ES-I3 (cell line): ENCODE measurements around the gene CORO2B.

ENCODE experiments used
- H3K36me3 ChIP-seq: 2 replicates; pipeline ENCODE4 v1.6.1; 2013; ENCODE audit warnings: mild to moderate bottlenecking, low read length, control low read depth, moderate library complexity; ENCODE audit not compliant: insufficient read depth
- H3K4me1 ChIP-seq: 2 replicates; pipeline ENCODE4 v1.6.1; 2013; ENCODE audit warnings: mild to moderate bottlenecking, control low read depth, low read length; ENCODE audit not compliant: insufficient read depth
- H3K9ac ChIP-seq: 2 replicates; pipeline ENCODE4 v1.6.1; 2013; ENCODE audit warnings: low read depth, mild to moderate bottlenecking, low read length, moderate library complexity
- H3K9me3 ChIP-seq: 2 replicates; pipeline ENCODE4 v1.6.1; 2013; ENCODE audit warnings: mild to moderate bottlenecking, low read length, moderate library complexity; ENCODE audit not compliant: control insufficient read depth, insufficient read depth

Gene CORO2B

DNA sequence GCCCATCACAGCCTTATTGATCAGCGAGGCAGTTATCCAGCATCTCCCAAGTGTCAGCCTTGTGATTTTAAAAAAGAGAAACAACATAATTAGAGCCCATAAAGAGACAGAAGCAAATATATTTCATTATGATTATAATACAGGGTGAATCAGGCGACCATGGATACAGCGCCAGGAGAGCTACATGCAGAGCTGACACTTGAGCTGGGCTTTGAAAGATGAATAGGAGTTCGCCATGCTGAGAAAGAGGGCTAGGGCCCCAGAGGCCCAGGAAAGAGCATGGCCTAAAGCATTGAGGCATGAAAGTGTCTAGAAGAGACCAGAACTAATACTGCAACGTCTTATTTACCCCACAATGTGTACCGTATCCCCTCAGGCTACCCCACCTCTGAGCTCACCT, 4.2 kb upstream of the CORO2B start:
- Histone ChIP-seq H3K4me1 (peaks cover 48% of the 10 kb centered on the region), H3K36me3 (no peaks in the 10 kb centered on the region), H3K9ac (no peak overlapping the region), H3K9me3 (no peaks in the 10 kb centered on the region)

DNA sequence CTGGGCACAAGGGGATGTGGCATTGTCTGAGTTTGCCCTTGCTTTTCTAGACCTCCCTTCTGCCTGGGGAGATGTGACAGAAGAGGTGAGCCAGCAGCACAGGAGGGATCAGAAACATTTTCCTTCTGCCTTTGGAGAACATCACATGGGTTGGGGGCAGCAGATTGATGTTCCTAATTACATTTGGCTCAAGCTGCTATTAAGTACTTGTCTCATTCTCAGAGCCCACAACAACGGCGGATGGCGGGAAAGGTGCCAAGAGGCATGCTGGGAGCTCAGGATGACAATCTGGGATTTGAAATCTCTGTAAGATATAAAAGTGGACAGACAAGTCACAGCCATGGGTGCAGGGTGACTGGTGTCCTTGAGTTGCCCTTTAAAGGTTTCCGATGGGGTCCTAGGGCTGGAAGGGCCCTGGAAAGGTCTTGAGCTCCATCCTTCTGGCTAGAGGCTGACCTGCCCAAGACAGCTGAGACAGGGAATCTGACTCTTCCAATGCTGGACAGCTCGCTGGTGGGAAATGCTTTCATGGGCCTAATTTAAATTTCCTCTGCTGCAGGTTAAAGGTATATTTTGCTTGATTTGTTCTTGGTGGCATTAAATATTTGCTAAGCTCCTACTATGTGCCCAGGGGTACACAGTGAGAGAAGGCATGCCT, 2.4 kb upstream of the CORO2B start:
- H3K9me3 ChIP-seq: no peaks in the 10 kb centered on the region
- H3K36me3 ChIP-seq: no peaks in the 10 kb centered on the region
- H3K4me1 ChIP-seq: peaks cover 36% of the 10 kb centered on the region
- no peak overlapping the region for H3K9ac ChIP-seq

DNA sequence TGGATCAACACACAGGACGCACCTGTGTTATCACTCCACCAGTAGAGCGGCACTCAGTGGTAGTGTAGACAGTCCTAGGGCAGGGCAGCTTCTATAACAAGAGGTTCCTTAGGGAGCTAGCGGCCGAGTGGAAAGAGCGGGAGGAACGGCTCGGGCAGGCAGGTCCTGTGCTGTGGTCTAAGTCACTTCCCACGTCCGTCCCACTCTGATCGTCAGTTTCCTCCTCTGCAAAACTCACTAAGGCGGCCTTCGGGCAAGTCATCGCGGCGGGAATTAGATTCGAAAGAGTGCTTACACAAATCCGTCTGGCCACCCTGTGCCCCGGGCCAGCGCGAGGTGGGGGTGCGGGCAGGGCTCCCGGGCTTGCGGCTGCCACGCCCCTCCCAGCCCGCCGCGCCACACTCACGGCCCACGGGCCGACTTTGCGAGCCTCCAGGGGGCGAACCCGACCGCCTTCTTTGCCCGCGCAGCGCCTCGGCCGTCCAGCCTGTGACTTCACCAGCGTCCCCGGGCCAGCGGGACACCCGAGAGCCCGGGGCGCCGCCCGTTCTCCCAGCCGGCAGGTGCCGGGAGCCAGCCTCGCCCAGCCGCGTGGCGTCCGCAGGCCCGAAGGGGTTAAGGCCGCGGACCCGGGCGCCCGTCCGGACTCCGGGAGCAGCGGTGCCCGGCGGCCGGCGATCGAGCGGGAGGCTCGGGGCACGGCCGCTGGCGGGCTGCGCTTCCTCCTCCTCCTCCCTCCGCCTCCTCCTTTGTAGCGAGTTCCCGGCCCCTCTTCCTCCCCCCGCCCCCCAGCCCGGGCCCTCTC, 416 bp upstream of the CORO2B start:
- Histone ChIP-seq H3K4me1 (peaks cover 33% of the 10 kb centered on the region), H3K9ac (peak overlapping the region; percentile 72)

DNA sequence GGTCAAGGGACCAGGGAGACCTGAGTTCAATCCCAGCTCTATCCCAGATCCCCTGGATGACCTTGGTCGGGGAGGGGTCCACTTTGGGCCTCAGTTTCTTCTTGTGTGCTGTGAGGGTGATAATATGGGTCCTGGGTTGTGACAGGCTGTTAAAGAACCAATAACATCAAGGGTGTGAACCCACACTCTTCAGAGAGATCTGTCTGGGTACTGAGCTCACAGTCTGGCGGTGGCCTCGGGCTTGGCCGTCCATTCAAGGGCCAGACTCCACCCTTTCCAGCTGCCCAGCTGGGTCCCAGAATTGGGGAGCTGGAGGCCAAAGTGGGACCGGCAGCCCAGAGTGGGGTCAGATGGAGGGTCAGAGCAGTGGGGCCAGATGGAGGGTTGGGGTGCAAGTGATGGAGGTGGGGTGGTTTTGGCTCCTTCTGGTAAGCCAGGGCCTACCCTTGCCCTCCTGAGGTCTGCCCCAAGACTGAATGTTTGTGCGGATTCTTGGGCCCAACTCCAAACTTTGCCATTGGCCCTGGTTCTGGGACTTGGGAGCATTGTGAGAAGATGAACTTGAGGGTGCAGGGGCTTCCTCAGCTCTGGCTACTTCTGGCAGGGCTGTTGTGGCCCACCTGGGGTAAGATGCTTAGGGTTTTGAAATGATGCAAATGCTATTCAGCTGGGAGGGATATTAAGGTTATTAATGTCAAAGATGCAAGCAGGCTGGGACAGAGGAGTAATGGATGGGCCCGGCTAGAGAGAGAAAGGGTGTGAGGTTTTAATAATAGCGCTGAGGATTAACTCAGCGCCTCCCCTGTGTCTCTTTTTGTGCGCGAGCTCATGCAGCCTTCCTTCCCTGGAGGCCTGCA, 1.5 kb downstream of the CORO2B start:
- Histone ChIP-seq H3K9me3 (no peaks in the 10 kb centered on the region), H3K36me3 (no peaks in the 10 kb centered on the region; the same call in 1 of the 2 replicates), H3K9ac (peak overlapping the region; percentile 66; the same call in 1 of the 2 replicates), H3K4me1 (peaks cover 20% of the 10 kb centered on the region)

More for the DNA sequence above, 416 bp upstream of the CORO2B start:
- H3K36me3 ChIP-seq: no peaks in the 10 kb centered on the region; the same call in 1 of the 2 replicates
- no peaks in the 10 kb centered on the region for H3K9me3 ChIP-seq

DNA sequence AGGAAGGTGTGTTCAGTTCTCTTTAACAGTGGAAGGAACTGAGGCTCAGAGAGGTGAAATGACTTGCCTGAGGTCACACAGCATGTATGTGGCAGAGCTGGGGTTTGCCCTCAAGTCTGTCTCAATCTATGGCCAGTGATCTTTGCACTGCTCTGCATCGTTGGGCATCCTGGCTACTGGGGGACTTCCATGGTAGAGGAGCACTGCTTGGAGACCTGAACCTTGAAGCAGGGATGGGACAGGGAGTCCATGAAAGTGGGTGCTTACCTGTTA, 2.0 kb downstream of the CORO2B start:
- peaks cover 24% of the 10 kb centered on the region for H3K4me1 ChIP-seq

DNA sequence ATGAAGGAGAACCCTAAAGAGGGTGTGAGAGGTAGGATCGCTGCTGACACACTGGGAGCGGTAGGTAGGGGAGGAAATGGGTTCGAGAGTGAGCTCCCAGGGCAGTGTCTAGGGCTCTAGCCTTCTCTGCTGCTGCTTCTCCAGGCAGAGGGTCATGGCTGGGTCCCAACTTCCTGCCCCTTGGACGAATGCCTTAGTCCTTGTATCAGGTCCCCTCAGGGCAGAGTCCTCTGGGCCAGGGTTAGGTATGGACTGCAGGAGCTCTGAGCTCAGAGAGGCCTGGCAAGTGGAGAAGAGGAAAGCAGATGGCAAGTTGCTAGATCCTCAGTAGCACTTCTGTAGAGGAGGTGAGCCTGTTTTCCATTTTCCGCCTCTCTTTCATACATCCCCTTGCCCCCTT, 2.9 kb downstream of the CORO2B start:
- H3K36me3 ChIP-seq: no peaks in the 10 kb centered on the region; the same call in 1 of the 2 replicates
- no peaks in the 10 kb centered on the region for H3K9me3 ChIP-seq
- no peak overlapping the region for H3K9ac ChIP-seq
- H3K4me1 ChIP-seq: peaks cover 29% of the 10 kb centered on the region

More for the DNA sequence above, 2.0 kb downstream of the CORO2B start:
- H3K36me3 ChIP-seq: no peaks in the 10 kb centered on the region; the same call in 1 of the 2 replicates
- no peak overlapping the region for H3K9ac ChIP-seq
- no peaks in the 10 kb centered on the region for H3K9me3 ChIP-seq

DNA sequence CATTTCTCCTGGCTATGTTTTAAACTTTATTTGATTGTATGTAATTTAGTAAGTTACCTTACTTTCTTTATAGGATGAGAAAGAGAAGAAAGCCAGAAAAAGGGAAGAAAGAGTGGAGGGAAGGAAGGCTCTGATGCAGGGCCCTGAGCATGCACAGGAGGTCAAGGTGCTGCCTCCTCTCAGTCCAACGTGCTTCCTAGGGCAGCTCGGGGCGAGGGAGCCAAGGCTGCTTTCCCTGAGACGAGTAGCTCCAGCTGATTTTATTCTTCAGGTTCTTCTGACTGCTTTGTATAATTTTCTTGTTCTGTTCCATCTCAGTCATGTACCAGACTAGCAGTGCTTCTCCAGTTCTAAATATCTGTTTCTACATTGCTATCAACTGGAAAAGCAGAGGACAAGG, 3.4 kb downstream of the CORO2B start:
- Histone ChIP-seq H3K9ac (no peak overlapping the region), H3K9me3 (no peaks in the 10 kb centered on the region), H3K36me3 (no peaks in the 10 kb centered on the region; the same call in 1 of the 2 replicates), H3K4me1 (peaks cover 29% of the 10 kb centered on the region)

DNA sequence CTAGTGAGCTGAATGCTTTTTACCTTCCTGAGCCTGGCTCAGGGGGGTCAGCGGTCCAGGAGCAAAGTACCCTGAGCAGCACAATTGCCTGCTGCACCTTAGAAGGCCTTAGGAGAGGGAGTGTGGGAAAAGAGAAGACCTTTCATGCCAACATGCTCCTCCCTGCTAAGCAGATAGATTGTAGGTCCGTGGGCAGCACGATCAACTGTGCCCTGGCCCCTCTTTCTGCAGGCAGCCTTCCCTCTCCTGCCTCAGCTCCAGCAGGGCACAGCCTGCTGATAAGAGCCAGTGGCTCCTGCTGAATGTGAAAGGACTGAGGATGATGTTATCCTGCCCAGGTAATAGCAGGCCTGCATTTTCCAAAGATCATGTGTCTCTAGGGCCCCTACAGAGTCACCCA, 4.1 kb downstream of the CORO2B start:
- Histone ChIP-seq H3K36me3 (no peaks in the 10 kb centered on the region; the same call in 1 of the 2 replicates), H3K9ac (no peak overlapping the region), H3K4me1 (peaks cover 30% of the 10 kb centered on the region), H3K9me3 (no peaks in the 10 kb centered on the region)

DNA sequence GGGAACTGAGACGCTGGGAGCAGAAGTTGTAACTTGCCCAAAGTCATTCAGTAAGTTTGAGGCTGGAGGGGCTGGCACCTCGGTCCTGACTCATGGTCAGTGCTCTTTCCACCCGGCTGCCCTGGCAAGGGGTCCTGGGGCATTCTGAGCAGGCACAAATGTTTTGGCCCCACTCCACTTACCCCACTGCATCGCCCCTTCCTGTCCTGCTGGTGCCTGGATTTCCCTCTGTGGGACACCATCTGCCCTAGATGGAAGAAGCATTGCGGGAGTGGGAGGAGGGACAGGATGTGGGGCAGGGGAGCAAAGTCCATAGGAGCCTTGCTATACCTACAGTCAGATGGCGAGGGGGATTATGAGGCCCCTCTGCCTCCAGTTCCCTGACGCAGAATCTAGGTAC, 4.5 kb downstream of the CORO2B start:
- Histone ChIP-seq H3K9ac (no peak overlapping the region), H3K4me1 (peaks cover 34% of the 10 kb centered on the region), H3K36me3 (no peaks in the 10 kb centered on the region; the same call in 1 of the 2 replicates), H3K9me3 (no peaks in the 10 kb centered on the region)

DNA sequence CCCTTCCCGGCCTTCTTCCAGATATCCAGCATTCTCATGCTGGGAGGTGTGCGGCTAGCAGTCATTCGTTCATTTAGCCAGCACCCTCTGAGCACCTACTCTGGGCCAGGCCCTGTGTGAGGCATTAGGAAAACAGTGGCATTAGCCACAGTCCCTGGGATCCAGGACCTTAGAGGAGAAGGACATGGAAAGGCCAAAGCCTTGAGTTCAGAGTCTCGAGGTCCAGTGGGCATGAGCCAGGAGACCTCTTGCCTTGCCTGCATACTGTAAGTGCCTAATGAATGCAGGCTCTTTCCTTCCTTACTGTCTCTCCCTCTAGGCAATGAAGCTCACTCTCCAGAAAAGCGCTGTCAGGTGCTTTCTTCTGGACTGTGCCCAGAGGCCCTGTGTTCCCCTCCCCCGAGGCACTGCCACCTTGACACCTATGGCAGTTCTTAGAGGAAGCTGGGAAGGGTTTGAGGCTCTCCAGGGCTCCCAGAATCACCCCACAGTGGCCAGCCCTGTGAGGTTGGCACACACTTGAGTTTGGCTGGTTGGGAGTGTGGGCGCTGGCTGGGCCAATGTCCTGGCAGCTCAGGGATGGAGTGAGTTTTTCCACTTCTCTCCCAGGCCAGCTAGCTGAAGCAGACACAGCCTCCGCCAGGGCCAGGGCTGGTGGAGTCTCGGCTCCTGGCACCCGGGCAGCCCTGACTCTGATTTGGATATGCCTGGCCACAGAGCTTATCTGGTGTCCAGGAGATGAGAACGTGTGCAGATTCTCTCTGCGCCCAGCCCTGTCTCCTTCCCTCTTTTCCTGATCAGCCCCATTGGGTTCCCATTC, 5.4 kb downstream of the CORO2B start:
- Histone ChIP-seq H3K9me3 (no peaks in the 10 kb centered on the region), H3K36me3 (no peaks in the 10 kb centered on the region; the same call in 1 of the 2 replicates), H3K9ac (no peak overlapping the region), H3K4me1 (peaks cover 42% of the 10 kb centered on the region)

DNA sequence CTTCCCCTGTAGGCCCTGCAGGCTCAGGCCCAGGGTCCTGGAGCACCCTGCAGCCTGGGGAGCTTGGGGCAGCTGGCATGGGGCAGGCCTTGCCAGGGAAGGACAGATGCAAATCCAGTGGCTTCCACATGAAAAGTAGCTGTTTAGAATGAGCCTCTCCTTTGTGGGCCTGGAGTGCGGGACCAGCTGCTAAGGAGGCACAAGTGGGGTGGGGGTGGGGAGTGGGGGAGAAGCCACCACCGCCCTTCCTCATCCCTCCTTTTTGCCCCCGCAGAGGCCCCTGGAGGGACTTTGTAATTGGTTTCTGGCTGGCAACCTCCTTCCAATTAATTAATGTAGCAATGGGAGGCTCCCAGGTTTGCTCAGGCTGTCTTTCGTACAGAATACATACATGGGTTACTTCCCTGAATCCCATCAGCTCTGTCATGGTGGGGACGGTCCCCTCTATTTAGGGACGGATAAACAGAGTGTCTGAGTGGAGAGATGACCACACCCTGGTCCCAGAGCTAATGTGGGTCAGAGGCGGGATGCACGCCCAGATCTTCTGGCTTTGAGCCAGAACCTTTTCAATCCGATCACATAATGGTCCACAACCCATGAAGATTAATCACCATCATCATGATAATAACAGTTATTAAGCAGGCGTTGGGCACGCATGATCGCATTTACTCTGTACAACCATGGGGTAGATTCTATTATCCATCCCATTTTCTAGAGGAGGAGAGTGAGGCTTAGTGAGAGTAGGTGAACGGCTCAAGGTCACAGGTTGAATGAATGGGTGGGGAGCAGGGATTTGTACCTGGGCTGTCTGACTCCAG, 6.2 kb downstream of the CORO2B start:
- no peaks in the 10 kb centered on the region for H3K9me3 ChIP-seq
- H3K4me1 ChIP-seq: peaks cover 45% of the 10 kb centered on the region
- H3K9ac ChIP-seq: no peak overlapping the region
- H3K36me3 ChIP-seq: no peaks in the 10 kb centered on the region; the same call in 1 of the 2 replicates

DNA sequence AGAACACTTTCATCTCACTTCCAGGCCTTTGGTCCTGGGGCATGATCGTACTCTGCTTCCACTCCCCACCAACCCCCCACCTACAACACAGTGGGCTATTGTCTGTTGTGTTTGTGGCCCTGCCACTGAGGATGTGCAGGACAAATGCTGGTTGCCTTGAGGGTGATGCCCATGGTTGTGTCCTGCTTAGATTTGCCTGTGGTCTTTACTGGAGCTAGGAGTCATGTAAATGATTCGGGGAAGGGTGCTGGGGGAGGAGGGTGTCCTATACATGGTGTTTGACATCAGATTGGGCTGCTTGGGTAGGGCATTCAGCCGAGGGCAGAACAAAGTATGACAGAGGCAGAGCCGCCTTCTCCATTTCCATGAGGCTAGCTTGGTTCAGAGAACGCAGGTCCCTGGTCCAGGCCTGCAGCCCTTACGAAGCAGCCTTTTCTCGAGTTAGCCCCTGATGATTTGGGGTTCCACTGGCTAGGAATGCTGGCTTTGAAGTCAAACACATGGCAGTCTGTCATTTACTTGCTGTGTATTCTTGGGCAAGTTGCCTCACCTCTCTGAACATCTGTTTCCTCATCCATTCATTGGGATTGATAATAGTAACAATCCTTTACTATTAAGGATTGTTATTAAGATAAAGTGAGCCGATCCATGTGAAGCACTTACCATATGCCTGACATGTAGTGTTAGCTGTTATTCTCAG, 6.9 kb downstream of the CORO2B start:
- no peak overlapping the region for H3K9ac ChIP-seq
- H3K4me1 ChIP-seq: peaks cover 48% of the 10 kb centered on the region
- H3K9me3 ChIP-seq: no peaks in the 10 kb centered on the region
- no peaks in the 10 kb centered on the region; the same call in 1 of the 2 replicates for H3K36me3 ChIP-seq
